Pancreas (tissue), 10 donors: ENCODE results near the gene NUP205. TPM values are rescaled to one million over a fixed set of nuclear protein-coding genes. Genes with fewer than 3 reads are reported as not detected.

ENCODE experiments used
- ATAC-seq, 4 donors: fragments of 200-7000 bp; cut with Tn5 transposase; one replicate each; pipeline versions ENCODE4 v1.8.0 to v1.9.1; 2020; ENCODE audit warnings: mild to moderate bottlenecking in 4 of 4, moderate library complexity in 4 of 4
- DNase-seq, 6 donors: peaks; one replicate each; pipeline ENCODE4 v3.0.0-alpha.2; 2020
- FAIRE-seq: peaks from 2 replicates; lab custom pipeline; 2012; peaks lifted over from hg19 to GRCh38; lab: Jason Lieb, UNC
- H3K27ac ChIP-seq, 4 donors: fragments of 200-600 bp; sonication (generic); 1 replicate in 3 of 4; 2 replicates in 1 of 4; pipeline versions ENCODE4 v1.5.0 to v1.8.0; 2020
- H3K27me3 ChIP-seq, 4 donors: fragments of 200-600 bp; one replicate each; pipeline ENCODE4 v1.8.0; 2021
- H3K36me3 ChIP-seq, 3 donors: fragments of 200-600 bp; sonication (generic) in 1 of 3; one replicate each; pipeline versions ENCODE4 v1.5.0 to v1.8.0; 2020 to 2021
- H3K4me1 ChIP-seq, 3 donors: fragments of 200-600 bp; one replicate each; pipeline ENCODE4 v1.8.0; 2021
- H3K4me3 ChIP-seq, 4 donors: fragments of 200-600 bp; sonication (generic) in 2 of 4; one replicate each; pipeline versions ENCODE4 v1.5.0 to v1.8.0; 2020 to 2021
- H3K9me3 ChIP-seq, 4 donors: fragments of 200-600 bp; one replicate each; pipeline ENCODE4 v1.8.0; 2021
- WGBS, 2 donors: extraction: QIAGEN DNeasy Blood & Tissue Kit; methylation state at CpG; one replicate each; pipeline ENCODE4 v1.1.7; 2013; 5-methylcytosine and 5-hydroxymethylcytosine counted together
- intact Hi-C, 3 donors: fragments of 100-400 bp; cut with DNase I; formaldehyde crosslinking; loops; one replicate each; pipeline versions ENCODE4 v1.11.1 to v1.14.2; 2022
- polyA plus RNA-seq, 2 donors: library from polyadenylated mRNA; stranded (reverse); fragments of 200-250 nt; gene quantifications; one replicate each; pipeline ENCODE4 v1.2.3, GENCODE V29; 2013
- total RNA-seq, 6 donors: library from RNA; stranded (reverse); fragmentation: NEBNext Ultra II Directional in 4 of 6; extraction: Animal tissue kit (Norgen Biotek cat#: 25700) in 4 of 6; gene quantifications; one replicate each; pipeline versions ENCODE4 v1.2.1 to v1.2.4, GENCODE V29; 2021 to 2023
- TF ChIP-seq, protein P1 (sequence below), 4 donors: fragments of 200-600 bp; sonication (generic) in 3 of 4; IDR thresholded peaks; one replicate each; pipeline versions ENCODE4 v1.5.0 to v1.8.0; 2021; ENCODE audit warnings: antibody characterized with exemption in 4 of 4
- donor health status: healthy with polysubstance abuse.
- donor health status: DM: no; HTN: no; CAD: no; lungs with moderate emphysema.
- donor health status: DM: no; HTN: no; CAD: no.
- donor health status: control.
- donor health status: control.
- donor health status: Bipolar disorder and iron deficiency.
- donor health status: DM: yes; HTN: yes; CAD: no.
- donor health status: DM: no; HTN: no; CAD: no.
- donor health status: DM: no; HTN: no; CAD: no.
- donor health status: DM: yes; HTN: yes; CAD: no.

NUP205 gene
- total and polyA plus RNA-seq, 8 donors, result 8.7 to 23.7 (median 14.5) TPM

DNA sequence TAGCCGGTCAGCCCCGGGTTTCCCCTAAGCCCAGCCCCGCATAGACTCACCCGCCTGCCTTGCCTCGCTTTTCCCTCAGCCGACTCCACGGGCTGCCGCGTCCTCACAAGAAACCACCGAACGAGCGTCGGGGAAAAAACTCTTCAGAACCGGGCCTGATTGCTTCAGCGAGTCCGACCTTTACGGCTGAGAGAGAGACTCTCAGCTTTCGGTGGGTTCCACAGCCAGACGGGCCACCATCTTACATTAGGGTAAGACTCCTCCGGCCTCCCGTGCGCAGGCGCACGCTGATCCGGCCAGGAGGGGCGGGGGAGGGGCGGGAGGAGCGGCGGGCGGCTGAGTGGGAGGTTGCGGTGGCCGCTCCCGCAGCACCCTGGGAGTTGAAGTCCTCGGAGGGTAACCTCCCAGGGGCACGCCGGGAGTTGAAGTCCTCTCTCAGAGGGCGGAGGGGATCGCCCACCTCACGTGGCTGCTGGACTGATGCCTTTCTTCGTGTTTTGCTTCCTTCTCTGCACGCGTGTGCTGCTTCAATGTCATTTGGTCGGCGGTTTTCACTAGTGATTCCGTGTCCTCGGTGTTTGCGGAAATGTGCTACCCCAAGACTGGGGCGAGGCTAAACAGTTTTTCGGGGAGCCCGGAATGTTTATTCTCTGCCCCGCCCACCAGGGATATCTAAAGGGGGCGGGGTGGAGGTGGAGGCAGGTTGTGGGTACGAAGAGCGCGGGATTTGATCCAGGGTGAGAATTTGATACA lies 47.7 kb upstream of the NUP205 start, which contains the start of gene CNOT4:
CNOT4 (minus strand) TSS at position 264 of the 753 bp plus-strand sequence. CDS start 71,771 bp downstream, outside the sequence.
- FAIRE-seq (no peak), ATAC-seq (peak; percentile 95 to 98 (median 98)), DNase-seq (peak; percentile 95 to 98 (median 96))
- H3K4me1 ChIP-seq, result peaks cover 4 to 24% (median 20%) of the 10 kb centered on the region in 3 donors
- H3K27me3 ChIP-seq, result no peaks in the 10 kb centered on the region
- TF ChIP-seq, protein P1, sequence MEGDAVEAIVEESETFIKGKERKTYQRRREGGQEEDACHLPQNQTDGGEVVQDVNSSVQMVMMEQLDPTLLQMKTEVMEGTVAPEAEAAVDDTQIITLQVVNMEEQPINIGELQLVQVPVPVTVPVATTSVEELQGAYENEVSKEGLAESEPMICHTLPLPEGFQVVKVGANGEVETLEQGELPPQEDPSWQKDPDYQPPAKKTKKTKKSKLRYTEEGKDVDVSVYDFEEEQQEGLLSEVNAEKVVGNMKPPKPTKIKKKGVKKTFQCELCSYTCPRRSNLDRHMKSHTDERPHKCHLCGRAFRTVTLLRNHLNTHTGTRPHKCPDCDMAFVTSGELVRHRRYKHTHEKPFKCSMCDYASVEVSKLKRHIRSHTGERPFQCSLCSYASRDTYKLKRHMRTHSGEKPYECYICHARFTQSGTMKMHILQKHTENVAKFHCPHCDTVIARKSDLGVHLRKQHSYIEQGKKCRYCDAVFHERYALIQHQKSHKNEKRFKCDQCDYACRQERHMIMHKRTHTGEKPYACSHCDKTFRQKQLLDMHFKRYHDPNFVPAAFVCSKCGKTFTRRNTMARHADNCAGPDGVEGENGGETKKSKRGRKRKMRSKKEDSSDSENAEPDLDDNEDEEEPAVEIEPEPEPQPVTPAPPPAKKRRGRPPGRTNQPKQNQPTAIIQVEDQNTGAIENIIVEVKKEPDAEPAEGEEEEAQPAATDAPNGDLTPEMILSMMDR (IDR thresholded peaks at IDR 0.05), result no peak
- no peaks in the 10 kb centered on the region for H3K9me3 ChIP-seq
- intact Hi-C loops, result no loop called here
- H3K36me3 ChIP-seq, result no peaks in the 10 kb centered on the region
- H3K4me3 ChIP-seq, result peak within 1 kb of the TSS; percentile 62 to 81 (median 64)
- 0% methylated on average over 51 to 55 of the region's 55 CpGs for WGBS, 2 donors
- H3K27ac ChIP-seq, result peak within 1 kb of the TSS; percentile 60 to 93 (median 88)

DNA sequence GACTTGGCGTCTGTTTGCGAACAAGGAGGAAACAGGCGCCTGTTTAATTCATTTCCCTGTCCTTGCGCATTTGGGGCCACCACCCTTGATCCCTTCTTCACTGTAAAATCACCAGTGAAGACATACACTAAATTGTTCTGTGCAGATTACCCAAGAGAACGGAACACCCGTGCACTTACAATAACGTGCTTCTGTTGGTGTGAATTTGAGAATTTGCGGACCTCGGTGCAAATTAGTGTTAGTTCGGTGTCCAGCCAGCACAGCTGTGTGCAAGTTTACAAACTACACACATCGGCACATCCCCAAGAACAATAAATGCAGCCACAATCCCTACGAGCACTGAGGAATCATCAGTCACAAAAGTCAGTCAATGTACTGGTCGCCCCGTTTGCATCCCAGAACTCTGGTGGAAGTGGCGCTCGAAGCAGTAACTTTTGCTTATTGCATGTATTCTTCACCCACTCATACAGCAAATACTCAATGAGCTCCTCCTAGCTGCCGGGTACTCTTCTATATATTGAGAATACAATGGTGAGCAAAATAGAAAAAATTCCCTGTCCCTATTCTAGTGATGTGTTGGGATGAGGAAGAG lies 47.0 kb upstream of the NUP205 start:
- peaks cover 4 to 24% (median 20%) of the 10 kb centered on the region in 3 donors for H3K4me1 ChIP-seq
- ATAC-seq, result peak in 2 of 4 donors; percentile 2 to 3
- no peaks in the 10 kb centered on the region for H3K27me3 ChIP-seq
- H3K27ac ChIP-seq, result peak overlapping the region in 2 of 4 donors; percentile 91 to 93
- intact Hi-C loops, result no loop called here
- no peaks in the 10 kb centered on the region for H3K9me3 ChIP-seq
- TF ChIP-seq, protein P1 (IDR thresholded peaks at IDR 0.05), result no peak
- H3K4me3 ChIP-seq, result peak overlapping the region; percentile 62 to 81 (median 64)
- peak in 1 of 6 donors; percentile 21 for DNase-seq
- H3K36me3 ChIP-seq, result no peaks in the 10 kb centered on the region
- WGBS, 2 donors, result 1 to 2% methylated on average over 17 of the region's 17 CpGs
- no peak for FAIRE-seq

DNA sequence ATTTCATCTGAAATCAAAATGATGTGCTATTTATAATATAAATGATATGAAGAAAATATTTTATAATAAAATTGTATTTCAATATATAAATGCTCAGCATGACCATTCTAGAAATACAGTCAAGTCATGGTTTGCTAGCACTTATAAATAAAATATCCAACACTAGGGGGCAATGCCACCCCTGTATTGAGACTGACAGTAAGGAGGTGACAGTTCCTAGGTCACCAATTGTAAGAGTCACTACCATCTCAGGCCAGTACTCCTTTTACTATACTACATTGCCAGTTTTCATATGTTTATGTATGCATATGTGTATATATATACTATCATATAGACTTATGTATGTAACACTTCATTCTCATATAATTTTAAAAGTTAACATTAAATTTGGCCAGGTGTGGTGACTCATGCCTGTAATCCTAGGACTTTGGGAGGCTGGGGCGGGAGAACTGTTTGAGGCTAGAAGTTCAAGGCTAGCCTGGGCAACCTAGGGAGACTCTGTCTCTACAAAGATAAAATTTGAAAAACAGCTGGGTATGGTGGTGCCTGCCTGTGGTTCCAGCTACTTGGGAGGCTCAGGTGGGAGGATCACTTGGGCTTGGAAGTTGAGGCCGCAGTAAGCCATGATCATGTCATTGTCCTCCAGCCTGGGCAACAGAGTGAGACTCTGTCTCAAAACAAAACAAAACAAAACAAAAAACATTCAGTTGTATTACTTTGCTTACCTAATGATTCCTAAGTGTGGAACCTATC lies 45.4 kb upstream of the NUP205 start:
- Histone ChIP-seq H3K9me3 (no peaks in the 10 kb centered on the region), H3K27me3 (no peaks in the 10 kb centered on the region), H3K36me3 (no peaks in the 10 kb centered on the region), H3K4me3 (no peak overlapping the region), H3K4me1 (peaks cover 3 to 13% (median 12%) of the 10 kb centered on the region in 3 donors), H3K27ac (no peak overlapping the region)
- DNase-seq (no peak), FAIRE-seq (no peak), ATAC-seq (peak in 1 of 4 donors; percentile 12)
- intact Hi-C loops, result no loop called here
- TF ChIP-seq, protein P1 (IDR thresholded peaks at IDR 0.05), result peak in 2 of 4 donors; percentile 35 to 42
- WGBS, 2 donors, result 83 to 87% methylated on average over 2 of the region's 2 CpGs

DNA sequence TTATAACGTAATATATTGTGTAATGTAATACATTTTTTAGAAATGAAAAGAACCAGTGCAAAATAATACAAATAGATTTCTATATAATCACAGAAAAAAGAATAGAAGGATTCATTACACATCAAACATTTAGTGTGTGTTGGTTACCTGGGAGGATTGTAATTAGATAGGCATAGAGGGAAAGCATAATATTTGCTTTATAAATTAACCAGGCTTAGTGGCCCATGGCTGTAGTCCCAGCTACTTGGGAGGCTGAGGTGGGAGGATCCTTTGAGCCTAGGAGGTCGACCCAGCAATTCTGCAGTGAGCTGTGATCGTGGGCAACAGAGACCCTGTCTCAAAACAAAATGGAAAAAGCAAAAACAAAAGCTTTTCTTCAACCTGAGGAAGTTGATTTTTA lies 42.9 kb upstream of the NUP205 start:
- no peaks in the 10 kb centered on the region for H3K4me1 ChIP-seq
- FAIRE-seq (no peak), DNase-seq (no peak), ATAC-seq (no peak)
- no peaks in the 10 kb centered on the region for H3K36me3 ChIP-seq
- no peak overlapping the region for H3K27ac ChIP-seq
- H3K4me3 ChIP-seq, result no peak overlapping the region
- H3K27me3 ChIP-seq, result no peaks in the 10 kb centered on the region
- no peaks in the 10 kb centered on the region for H3K9me3 ChIP-seq
- TF ChIP-seq, protein P1 (IDR thresholded peaks at IDR 0.05), result no peak
- intact Hi-C loops, result no loop called here
- 49 to 67% methylated on average over 3 of the region's 3 CpGs for WGBS, 2 donors
